ENCODE measurements around the gene HASPIN.

The HASPIN gene

GRCh38 chr17:3766779-3767178, 43.1 kb downstream of the HASPIN start:
- H3K27me3 ChIP-seq (ENCODE audit: control insufficient read depth in 1 of 2, insufficient read depth in 2 of 2, low read length in 2 of 2) = no peaks in the 10 kb centered on the region
- no peak overlapping the region for H3K4me3 ChIP-seq (ENCODE audit: low read length in 2 of 2)
- no peaks in the 10 kb centered on the region for H3K9me3 ChIP-seq (ENCODE audit: control insufficient read depth in 2 of 2, low read length in 2 of 2)
- no peak overlapping the region for H3K9ac ChIP-seq (ENCODE audit: low read length in 2 of 2)
- no peaks in the 10 kb centered on the region for H3K36me3 ChIP-seq (ENCODE audit: control insufficient read depth in 2 of 2, insufficient read depth in 2 of 2, low read length in 2 of 2)
- no peaks in the 10 kb centered on the region for H3K4me1 ChIP-seq (ENCODE audit: control insufficient read depth, insufficient read depth, low read length)
- no peak overlapping the region for H3K27ac ChIP-seq (ENCODE audit: low read length)

- H3K9me3 ChIP-seq (ENCODE audit: control insufficient read depth in 2 of 2, low read length in 2 of 2) = no peaks in the 10 kb centered on the region
- no peak overlapping the region for H3K4me3 ChIP-seq (ENCODE audit: low read length in 2 of 2)
- H3K27ac ChIP-seq (ENCODE audit: low read length) = no peak overlapping the region
- H3K9ac ChIP-seq (ENCODE audit: low read length in 2 of 2) = no peak overlapping the region
- no peaks in the 10 kb centered on the region for H3K4me1 ChIP-seq (ENCODE audit: control insufficient read depth, insufficient read depth, low read length)
- H3K36me3 ChIP-seq (ENCODE audit: control insufficient read depth in 2 of 2, insufficient read depth in 2 of 2, low read length in 2 of 2) = no peaks in the 10 kb centered on the region
- H3K27me3 ChIP-seq (ENCODE audit: control insufficient read depth in 1 of 2, insufficient read depth in 2 of 2, low read length in 2 of 2) = no peaks in the 10 kb centered on the region
Measured at GRCh38 chr17:3768341-3768740, 44.6 kb downstream of the HASPIN start.

- H3K27ac ChIP-seq (ENCODE audit: low read length) = no peak overlapping the region
Measured at GRCh38 chr17:3768769-3769168, 45.1 kb downstream of the HASPIN start.

GRCh38 chr17:3770466-3770865, 46.8 kb downstream of the HASPIN start:
- no peaks in the 10 kb centered on the region for H3K36me3 ChIP-seq (ENCODE audit: control insufficient read depth in 2 of 2, insufficient read depth in 2 of 2, low read length in 2 of 2)
- H3K27ac ChIP-seq (ENCODE audit: low read length) = no peak overlapping the region
- no peaks in the 10 kb centered on the region for H3K4me1 ChIP-seq (ENCODE audit: control insufficient read depth, insufficient read depth, low read length)
- no peaks in the 10 kb centered on the region for H3K27me3 ChIP-seq (ENCODE audit: control insufficient read depth in 1 of 2, insufficient read depth in 2 of 2, low read length in 2 of 2)
- H3K9ac ChIP-seq (ENCODE audit: low read length in 2 of 2) = no peak overlapping the region
- no peak overlapping the region for H3K4me3 ChIP-seq (ENCODE audit: low read length in 2 of 2)
- no peaks in the 10 kb centered on the region for H3K9me3 ChIP-seq (ENCODE audit: control insufficient read depth in 2 of 2, low read length in 2 of 2)

More at GRCh38 chr17:3768769-3769168, 45.1 kb downstream of the HASPIN start:
- Histone ChIP-seq H3K4me1 (ENCODE audit: control insufficient read depth, insufficient read depth, low read length) (no peaks in the 10 kb centered on the region), H3K36me3 (ENCODE audit: control insufficient read depth in 2 of 2, insufficient read depth in 2 of 2, low read length in 2 of 2) (no peaks in the 10 kb centered on the region), H3K4me3 (ENCODE audit: low read length in 2 of 2) (no peak overlapping the region), H3K9ac (ENCODE audit: low read length in 2 of 2) (no peak overlapping the region), H3K27me3 (ENCODE audit: control insufficient read depth in 1 of 2, insufficient read depth in 2 of 2, low read length in 2 of 2) (no peaks in the 10 kb centered on the region), H3K9me3 (ENCODE audit: control insufficient read depth in 2 of 2, low read length in 2 of 2) (no peaks in the 10 kb centered on the region)

- H3K9ac ChIP-seq (ENCODE audit: low read length in 2 of 2) = no peak overlapping the region
- H3K36me3 ChIP-seq (ENCODE audit: control insufficient read depth in 2 of 2, insufficient read depth in 2 of 2, low read length in 2 of 2) = no peaks in the 10 kb centered on the region
- no peaks in the 10 kb centered on the region for H3K9me3 ChIP-seq (ENCODE audit: control insufficient read depth in 2 of 2, low read length in 2 of 2)
- no peak overlapping the region for H3K4me3 ChIP-seq (ENCODE audit: low read length in 2 of 2)
- no peak overlapping the region for H3K27ac ChIP-seq (ENCODE audit: low read length)
- no peaks in the 10 kb centered on the region for H3K4me1 ChIP-seq (ENCODE audit: control insufficient read depth, insufficient read depth, low read length)
- no peaks in the 10 kb centered on the region for H3K27me3 ChIP-seq (ENCODE audit: control insufficient read depth in 1 of 2, insufficient read depth in 2 of 2, low read length in 2 of 2)
Measured at GRCh38 chr17:3771140-3771539, 47.4 kb downstream of the HASPIN start.

GRCh38 chr17:3772764-3773163, 49.1 kb downstream of the HASPIN start:
- no peak overlapping the region for H3K4me3 ChIP-seq (ENCODE audit: low read length in 2 of 2)
- no peaks in the 10 kb centered on the region for H3K27me3 ChIP-seq (ENCODE audit: control insufficient read depth in 1 of 2, insufficient read depth in 2 of 2, low read length in 2 of 2)
- no peak overlapping the region for H3K9ac ChIP-seq (ENCODE audit: low read length in 2 of 2)
- H3K4me1 ChIP-seq (ENCODE audit: control insufficient read depth, insufficient read depth, low read length) = no peaks in the 10 kb centered on the region
- no peak overlapping the region for H3K27ac ChIP-seq (ENCODE audit: low read length)
- no peaks in the 10 kb centered on the region for H3K9me3 ChIP-seq (ENCODE audit: control insufficient read depth in 2 of 2, low read length in 2 of 2)
- H3K36me3 ChIP-seq (ENCODE audit: control insufficient read depth in 2 of 2, insufficient read depth in 2 of 2, low read length in 2 of 2) = no peaks in the 10 kb centered on the region

GRCh38 chr17:3773511-3773910, 49.8 kb downstream of the HASPIN start:
- H3K9me3 ChIP-seq (ENCODE audit: control insufficient read depth in 2 of 2, low read length in 2 of 2) = no peaks in the 10 kb centered on the region
- H3K9ac ChIP-seq (ENCODE audit: low read length in 2 of 2) = no peak overlapping the region
- H3K4me3 ChIP-seq (ENCODE audit: low read length in 2 of 2) = no peak overlapping the region
- no peaks in the 10 kb centered on the region for H3K27me3 ChIP-seq (ENCODE audit: control insufficient read depth in 1 of 2, insufficient read depth in 2 of 2, low read length in 2 of 2)
- H3K36me3 ChIP-seq (ENCODE audit: control insufficient read depth in 2 of 2, insufficient read depth in 2 of 2, low read length in 2 of 2) = no peaks in the 10 kb centered on the region
- no peaks in the 10 kb centered on the region for H3K4me1 ChIP-seq (ENCODE audit: control insufficient read depth, insufficient read depth, low read length)
- H3K27ac ChIP-seq (ENCODE audit: low read length) = no peak overlapping the region

GRCh38 chr17:3773966-3774365, 50.3 kb downstream of the HASPIN start:
- Histone ChIP-seq H3K4me3 (ENCODE audit: low read length in 2 of 2) (no peak overlapping the region), H3K9me3 (ENCODE audit: control insufficient read depth in 2 of 2, low read length in 2 of 2) (no peaks in the 10 kb centered on the region), H3K9ac (ENCODE audit: low read length in 2 of 2) (no peak overlapping the region), H3K27ac (ENCODE audit: low read length) (no peak overlapping the region), H3K27me3 (ENCODE audit: control insufficient read depth in 1 of 2, insufficient read depth in 2 of 2, low read length in 2 of 2) (no peaks in the 10 kb centered on the region), H3K4me1 (ENCODE audit: control insufficient read depth, insufficient read depth, low read length) (no peaks in the 10 kb centered on the region), H3K36me3 (ENCODE audit: control insufficient read depth in 2 of 2, insufficient read depth in 2 of 2, low read length in 2 of 2) (no peaks in the 10 kb centered on the region)

Measured in stomach smooth muscle (tissue), 2 donors.